B cell (primary cell): ENCODE results near the gene GGA3.

Experiments used
- EZH2 ChIP-seq: IDR thresholded peaks from 2 replicates; pipeline ENCODE4 v1.6.1; 2012; ENCODE audit warnings: borderline replicate concordance, low read depth, mild to moderate bottlenecking, moderate library complexity, low read length; ENCODE audit not compliant: insufficient read depth, poor library complexity, severe bottlenecking
- TF ChIP-seq, protein P1 (sequence below): fragments of 200-600 bp; IDR thresholded peaks from one replicate; pipeline ENCODE4 v1.8.0; 2022; ENCODE audit warnings: antibody characterized with exemption, mild to moderate bottlenecking

DNA sequence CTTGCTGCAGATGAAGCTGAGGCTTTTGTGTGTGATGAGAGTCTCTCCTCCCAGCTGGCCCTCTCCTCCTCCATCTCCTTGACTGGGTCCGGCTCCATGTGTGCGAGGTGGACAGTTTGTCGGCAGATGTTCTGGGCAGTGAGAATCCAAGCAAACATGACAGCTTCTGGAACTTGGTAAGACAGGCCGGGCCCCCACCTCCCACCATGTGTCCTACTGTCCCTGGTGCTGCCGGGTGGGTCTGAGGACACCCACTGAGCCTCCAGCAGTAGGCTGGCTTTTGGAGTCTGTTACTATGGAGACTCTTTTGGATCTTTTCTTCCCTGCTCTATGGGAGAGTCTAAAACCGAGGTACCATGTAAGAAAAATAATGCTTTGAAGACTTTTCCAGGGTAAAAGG lies 43.3 kb downstream of the GGA3 start:
- TF ChIP-seq, protein P1, sequence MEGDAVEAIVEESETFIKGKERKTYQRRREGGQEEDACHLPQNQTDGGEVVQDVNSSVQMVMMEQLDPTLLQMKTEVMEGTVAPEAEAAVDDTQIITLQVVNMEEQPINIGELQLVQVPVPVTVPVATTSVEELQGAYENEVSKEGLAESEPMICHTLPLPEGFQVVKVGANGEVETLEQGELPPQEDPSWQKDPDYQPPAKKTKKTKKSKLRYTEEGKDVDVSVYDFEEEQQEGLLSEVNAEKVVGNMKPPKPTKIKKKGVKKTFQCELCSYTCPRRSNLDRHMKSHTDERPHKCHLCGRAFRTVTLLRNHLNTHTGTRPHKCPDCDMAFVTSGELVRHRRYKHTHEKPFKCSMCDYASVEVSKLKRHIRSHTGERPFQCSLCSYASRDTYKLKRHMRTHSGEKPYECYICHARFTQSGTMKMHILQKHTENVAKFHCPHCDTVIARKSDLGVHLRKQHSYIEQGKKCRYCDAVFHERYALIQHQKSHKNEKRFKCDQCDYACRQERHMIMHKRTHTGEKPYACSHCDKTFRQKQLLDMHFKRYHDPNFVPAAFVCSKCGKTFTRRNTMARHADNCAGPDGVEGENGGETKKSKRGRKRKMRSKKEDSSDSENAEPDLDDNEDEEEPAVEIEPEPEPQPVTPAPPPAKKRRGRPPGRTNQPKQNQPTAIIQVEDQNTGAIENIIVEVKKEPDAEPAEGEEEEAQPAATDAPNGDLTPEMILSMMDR = no peak
- no peak for TF ChIP-seq EZH2
